GM18870 (cell line): Measurements from ENCODE around the gene SH3RF3.

ENCODE experiments used
- ATAC-seq: cut with Tn5 transposase; IDR thresholded peaks from one replicate; pipeline ENCODE4 v1.9.1; 2021; ENCODE audit warnings: moderate library complexity; ENCODE audit not compliant: unreplicated experiment

The SH3RF3 gene

DNA sequence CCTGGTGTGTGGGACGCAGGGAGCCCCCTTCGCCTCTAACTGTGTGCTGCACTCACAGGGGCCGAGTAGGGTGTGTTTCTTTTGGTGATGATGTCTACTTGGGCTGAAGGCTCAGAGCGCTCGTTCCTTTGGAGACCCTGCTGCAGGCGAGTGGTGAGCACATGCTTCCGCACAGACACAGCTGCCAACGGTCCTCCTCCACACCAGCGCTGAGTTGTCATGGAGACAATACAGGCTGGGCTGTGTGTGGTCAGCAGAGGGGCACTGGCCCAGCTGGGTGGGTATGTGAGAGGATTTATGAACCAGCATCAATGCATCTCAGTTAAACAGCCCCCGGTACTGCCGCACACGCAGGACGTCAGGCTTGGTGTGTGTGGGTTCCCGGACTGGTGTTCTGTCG lies 143.5 kb downstream of the SH3RF3 start:
- no peak for ATAC-seq

DNA sequence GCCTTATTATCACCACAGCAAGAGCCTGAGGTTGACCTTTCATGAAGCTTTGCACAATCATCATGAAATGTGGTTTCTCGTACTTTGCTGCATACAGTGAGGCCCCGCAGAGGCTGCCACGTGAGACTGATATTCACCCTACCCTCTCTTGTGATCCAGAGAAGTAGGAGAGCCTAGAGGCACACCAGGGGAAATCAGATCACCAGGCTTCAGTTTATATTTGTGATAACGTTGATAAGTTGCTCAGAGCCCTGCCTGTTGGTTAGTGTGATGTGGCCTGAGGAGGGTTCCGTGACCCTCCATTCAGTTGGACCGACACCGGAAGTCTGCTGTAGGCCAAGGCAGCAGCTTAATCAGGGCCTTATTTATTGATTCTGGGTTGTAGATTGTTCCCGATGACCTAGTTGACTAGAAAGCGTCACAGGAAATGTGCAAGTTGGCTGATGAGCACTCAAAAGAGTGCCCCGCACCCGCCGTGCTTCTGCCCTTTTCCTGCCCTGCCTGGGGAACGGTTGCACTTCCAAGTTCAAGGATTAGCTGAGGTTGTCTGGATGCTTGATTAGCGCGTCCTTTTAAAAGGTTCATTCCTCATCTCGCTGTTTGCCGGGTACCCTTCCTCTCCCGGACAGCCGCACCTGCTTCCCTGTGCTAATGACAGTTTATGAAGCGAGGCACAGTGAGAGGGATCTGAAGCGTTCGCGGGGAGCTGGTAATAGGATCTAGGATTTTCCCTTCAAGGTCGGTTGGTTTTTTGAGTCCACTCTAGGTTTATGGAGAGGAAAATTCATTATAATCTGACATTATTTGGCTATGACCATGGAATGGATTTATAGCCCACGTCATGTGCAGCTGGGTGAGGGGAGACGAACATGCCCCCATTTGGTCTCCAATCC lies 146.4 kb downstream of the SH3RF3 start:
- ATAC-seq = no peak

DNA sequence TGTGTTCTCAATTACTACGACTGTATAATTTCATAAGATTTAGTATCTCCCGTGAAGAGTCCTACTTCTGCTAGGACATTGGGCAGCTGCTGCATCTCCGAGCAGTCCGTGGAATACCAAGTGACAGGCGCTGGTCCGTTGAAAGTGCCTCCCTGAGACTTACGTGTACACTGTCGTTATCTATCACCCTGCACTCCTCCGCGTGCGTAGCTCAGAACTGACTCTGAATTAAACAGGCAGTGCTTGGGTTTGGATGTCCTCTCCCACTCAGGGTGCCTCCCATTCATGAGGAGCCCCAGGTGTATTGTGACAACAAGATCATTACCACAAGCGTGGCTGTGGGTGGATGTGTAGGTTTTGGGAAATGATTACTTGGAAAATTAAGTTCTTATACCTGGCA lies 148.4 kb downstream of the SH3RF3 start:
- ATAC-seq = no peak

GRCh38 chr2:109279243-109279860 lies 150.3 kb downstream of the SH3RF3 start:
- ATAC-seq = no peak

GRCh38 chr2:109280804-109281203 lies 151.8 kb downstream of the SH3RF3 start:
- no peak for ATAC-seq

DNA sequence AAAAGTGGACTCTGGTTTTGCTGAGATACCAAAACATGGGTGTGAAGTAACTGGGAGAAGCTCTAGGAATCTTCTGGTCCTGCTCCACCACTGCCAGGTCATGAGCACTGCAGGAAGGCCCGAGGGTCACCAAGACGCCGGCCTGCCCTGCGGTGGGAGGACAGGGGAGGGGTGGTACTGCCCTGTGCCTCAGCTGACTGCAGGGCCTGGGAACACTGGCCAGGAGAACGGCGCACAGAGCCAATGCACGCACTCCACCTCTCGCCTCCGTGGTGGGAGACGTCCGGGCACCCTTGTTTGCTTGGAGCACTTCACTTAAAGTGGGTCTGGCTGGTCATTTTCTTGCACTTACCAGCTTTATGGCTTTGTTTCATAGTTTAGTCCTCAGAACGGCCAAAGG lies 153.4 kb downstream of the SH3RF3 start:
- ATAC-seq = no peak

GRCh38 chr2:109282865-109283264 lies 153.9 kb downstream of the SH3RF3 start:
- ATAC-seq = no peak

DNA sequence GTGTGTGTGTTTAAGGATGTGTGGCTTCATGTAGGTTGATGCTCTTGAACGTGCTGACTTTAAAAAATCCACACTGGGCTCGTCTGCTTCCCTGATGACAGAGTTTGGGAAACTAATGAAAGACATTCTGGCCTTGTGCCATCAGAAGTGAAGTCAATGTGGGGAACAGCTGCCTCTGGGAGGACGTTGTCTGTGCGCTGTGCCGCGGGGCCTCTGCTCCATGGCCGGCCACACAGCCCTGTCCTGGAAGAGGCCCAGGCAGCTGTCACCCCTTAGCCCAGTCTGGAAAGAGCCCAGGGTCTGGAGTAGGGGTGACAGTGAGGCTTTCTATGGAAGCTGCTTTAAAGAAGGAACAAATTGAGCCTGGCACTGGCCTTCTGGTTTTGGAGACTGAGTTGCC lies 155.8 kb downstream of the SH3RF3 start:
- no peak for ATAC-seq

DNA sequence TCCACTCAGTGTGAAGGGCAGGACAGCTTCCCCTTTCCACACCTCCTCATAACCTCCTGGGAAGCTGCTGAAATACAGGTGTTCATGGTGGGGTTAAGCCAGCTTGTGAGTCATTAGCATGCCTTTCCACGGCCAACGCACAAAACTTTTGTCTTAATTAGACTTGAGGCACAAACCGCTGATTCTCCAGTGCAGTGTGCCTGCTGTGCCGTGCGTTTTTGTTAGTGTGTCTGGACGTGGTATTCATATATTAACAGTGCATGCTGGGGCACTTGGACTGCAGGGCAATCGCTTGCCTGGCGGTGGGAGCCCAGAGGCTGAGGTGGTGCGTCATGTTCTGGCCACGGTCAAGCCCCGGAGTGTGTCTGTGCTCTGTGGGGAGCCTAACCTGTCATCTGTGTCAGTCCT lies 156.2 kb downstream of the SH3RF3 start:
- ATAC-seq = no peak

- no peak for ATAC-seq
Measured at GRCh38 chr2:109287413-109287812, 158.4 kb downstream of the SH3RF3 start.

DNA sequence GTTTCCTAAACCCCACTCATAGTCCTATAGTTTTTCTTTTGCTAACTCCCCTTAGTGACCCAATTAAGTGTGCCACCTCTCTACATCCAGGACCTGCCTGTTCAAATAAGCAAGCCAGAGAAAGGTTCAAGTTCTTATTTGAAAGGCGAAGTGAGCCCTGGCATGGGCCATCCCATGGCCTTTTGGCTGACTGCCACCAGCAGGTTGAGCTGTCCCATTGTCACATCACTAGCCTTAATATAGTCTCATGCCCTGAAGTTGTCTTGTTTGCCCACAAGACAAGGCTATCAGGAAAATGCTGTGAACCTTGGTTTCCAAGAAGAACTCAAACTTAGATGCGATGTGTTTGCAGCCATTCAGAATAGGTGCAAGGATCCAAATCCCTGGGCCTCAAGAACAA lies 158.8 kb downstream of the SH3RF3 start:
- ATAC-seq = no peak

DNA sequence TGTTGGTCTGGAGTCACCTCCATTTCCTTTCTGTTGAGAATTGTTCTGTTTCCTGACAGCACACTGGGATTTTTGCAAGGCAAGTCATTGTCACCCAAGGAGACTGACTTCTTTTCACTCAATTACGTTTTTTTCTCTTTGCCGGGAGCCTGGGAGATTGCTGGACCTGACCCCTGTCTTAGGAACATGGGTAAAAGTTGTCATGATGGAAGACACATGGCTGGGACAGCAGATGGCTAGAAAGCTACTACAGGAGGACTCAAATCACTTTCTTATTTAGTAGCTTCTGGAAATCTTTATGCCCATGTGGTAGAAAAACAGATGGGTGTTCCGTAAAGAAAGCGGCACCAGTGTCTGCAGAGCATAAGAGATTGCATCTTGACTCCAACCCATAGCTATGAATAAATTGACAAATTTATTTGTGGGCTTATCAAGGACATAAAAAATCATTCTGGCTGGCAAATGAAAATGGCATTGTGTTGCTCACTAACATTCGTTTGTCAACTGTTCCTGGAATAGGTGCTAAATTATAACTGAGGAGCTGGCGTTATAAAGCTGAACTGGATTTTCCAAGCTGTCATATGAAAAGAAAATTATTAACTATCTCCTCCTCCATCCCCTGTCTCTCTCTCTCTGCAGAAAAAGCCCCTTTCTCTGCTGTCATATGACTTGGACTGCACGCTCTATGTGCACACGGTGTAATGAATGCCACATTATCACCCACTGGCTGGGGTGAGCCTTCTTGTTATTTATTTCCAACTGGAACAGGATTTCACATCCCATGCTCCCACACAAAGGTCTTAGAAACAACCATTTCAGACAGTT lies 159.8 kb downstream of the SH3RF3 start:
- no peak for ATAC-seq

DNA sequence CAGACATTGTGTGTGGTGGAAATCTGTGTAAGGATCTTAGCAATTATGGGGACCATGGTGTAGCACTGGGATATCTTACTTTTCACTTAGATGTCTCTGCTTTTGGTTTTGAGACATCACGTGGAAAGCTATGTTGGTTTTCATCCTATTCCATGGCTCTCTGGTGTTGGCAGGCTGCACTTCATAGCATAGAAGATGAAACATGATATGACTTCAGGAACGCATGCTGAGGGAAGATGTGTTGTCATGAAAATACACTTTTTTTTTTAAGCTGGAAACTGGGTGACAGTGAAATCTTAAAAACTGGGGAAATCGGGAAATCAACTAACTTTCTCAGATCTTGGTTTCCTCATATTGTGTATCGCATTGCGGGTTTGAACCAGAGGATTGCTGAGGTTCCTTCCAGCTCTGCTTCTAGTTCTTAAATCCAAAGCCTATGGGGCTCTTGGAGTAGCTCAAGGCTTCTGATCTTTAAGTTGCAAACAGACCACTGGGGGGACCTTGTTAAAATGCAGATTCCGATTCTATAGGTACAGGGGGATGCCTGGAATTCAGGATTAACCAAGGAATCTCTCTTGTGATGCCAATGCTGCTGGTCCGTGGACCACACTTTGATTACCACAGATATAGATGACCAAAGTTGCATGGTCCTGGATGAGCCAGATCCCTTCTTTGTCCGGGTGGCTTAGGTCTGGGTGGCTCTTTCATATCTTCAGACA lies 160.7 kb downstream of the SH3RF3 start:
- ATAC-seq = no peak

DNA sequence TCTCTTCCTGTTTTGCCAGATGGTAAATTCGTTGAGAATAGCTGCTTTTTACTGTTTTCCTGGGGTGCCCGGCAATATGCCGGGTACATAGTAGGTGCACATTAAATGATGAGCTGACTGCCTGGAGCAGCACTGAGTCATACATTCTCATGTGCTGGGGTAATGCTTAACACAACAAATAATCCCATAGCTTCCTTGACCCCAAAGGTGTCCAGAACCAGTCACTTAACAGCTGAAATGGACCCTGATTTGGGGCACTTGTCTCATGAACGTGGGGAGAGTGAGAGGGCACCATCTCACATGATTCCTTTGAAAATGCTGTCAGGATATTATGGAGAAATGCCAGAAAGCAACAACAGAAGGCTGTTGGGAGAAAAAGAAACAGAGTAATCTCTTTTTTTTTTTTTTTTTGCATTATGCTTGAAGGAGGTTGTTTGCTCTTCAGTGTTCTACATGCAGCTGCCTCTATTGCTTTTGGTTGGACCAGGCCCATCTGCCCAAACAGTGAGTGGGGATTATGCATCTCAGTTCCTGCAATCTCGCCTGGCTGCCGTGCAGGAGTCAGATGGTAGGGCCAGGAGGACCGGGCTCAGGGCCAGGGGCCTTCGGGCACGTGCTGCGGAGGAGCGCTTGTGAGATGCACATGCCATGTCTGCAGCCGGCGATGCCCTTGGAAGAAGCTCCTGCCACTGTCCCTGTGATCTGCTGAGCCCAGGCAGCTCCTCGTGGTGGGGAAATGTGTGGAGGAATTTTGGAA lies 162.1 kb downstream of the SH3RF3 start:
- ATAC-seq = no peak

DNA sequence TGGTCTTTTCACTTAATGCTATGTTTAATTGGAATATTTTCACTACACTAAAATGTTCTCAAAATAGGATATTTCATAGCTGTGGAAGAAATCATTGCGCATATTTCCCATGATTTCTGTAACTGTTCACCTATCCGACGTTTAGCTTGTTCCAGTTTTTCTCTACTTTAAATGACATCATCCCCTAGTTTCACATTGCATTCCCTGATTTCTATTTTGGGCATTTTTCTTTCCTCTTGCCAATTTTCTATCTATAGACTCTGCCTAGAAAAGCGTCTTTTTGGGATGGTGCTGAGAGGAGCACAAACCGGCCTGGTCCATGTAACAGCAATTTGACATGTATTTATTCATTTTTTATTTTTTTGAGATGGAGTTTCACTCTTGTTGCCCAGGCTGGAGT lies 163.4 kb downstream of the SH3RF3 start:
- ATAC-seq = no peak

- ATAC-seq = no peak
Measured at GRCh38 chr2:109293663-109294062, 164.7 kb downstream of the SH3RF3 start.

GRCh38 chr2:109294523-109294922 lies 165.5 kb downstream of the SH3RF3 start:
- no peak for ATAC-seq

DNA sequence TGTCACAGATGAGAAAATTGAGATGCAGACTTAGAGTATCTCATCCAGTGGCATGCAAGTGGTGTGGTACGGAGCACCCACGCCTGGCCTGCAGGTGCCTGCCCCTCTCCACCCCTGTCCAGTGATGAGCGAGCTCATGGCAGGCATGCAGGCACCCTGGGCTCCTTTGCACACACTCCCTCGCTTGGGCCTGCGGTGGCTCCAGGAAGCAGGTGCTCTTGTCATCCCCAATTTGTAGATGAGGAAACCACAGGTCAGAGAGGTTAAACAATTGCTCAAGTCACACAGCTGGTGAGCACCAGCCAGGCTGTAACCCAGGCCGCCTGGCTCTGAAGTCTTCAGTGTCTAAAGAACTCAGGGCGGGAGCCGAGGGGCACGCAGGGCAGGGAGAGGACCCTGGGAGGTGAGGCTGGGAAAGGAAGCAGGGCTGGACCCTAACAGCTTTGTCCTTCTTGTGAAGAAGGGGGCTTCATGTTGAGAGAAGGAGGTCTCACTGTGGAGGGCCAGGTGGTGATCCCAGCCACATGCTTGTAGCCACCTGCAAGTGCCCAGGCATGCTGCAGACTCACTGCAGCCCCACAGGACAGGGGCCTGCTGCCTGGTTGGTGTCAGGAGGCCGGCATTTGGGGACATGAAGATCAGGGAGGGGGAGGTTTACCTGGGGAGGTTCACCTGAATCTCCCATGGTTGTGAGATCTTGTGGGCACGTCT lies 166.2 kb downstream of the SH3RF3 start:
- no peak for ATAC-seq

- no peak for ATAC-seq
Measured at GRCh38 chr2:109295781-109296117, 166.7 kb downstream of the SH3RF3 start.
